H9 (cell line): ENCODE measurements around the gene STK32C. TPM values are rescaled to one million over a fixed set of nuclear protein-coding genes. Genes with fewer than 3 reads are reported as not detected.

ENCODE experiments used
- DNase-seq: peaks from one replicate; pipeline ENCODE4 v3.0.0-alpha.2; 2017
- H2AFZ ChIP-seq: one replicate; pipeline ENCODE4 v1.6.1; 2013; ENCODE audit warnings: mild to moderate bottlenecking, low read length, control low read depth, moderate library complexity
- H2AK5ac ChIP-seq: 2 replicates; pipeline ENCODE4 v1.6.1; 2013; ENCODE audit warnings: low read length, control low read depth, mixed read lengths; ENCODE audit not compliant: insufficient read length
- H2BK120ac ChIP-seq: one replicate; pipeline ENCODE4 v1.6.1; 2013; ENCODE audit warnings: low read depth, mild to moderate bottlenecking, low read length, control low read depth, inconsistent platforms; ENCODE audit not compliant: poor library complexity, severe bottlenecking
- H2BK12ac ChIP-seq: 2 replicates; pipeline ENCODE4 v1.6.1; 2013; ENCODE audit warnings: low read length, control low read depth, mixed read lengths, low read depth; ENCODE audit not compliant: insufficient read length
- H2BK15ac ChIP-seq: 2 replicates; pipeline ENCODE4 v1.6.1; 2013; ENCODE audit warnings: low read depth, low read length, control low read depth
- H2BK20ac ChIP-seq: one replicate; pipeline ENCODE4 v1.6.1; 2013; ENCODE audit warnings: low read depth, mild to moderate bottlenecking, low read length, control low read depth, inconsistent platforms; ENCODE audit not compliant: poor library complexity, severe bottlenecking
- H2BK5ac ChIP-seq: 2 replicates; pipeline ENCODE4 v1.6.1; 2013; ENCODE audit warnings: low read length, control low read depth, mixed read lengths; ENCODE audit not compliant: insufficient read length
- H3K14ac ChIP-seq: 2 replicates; pipeline ENCODE4 v1.6.1; 2013; ENCODE audit warnings: low read length, control low read depth; ENCODE audit not compliant: insufficient read depth
- H3K18ac ChIP-seq: 2 replicates; pipeline ENCODE4 v1.6.1; 2013; ENCODE audit warnings: low read depth, mild to moderate bottlenecking, mixed read lengths, low read length, control low read depth; ENCODE audit not compliant: insufficient read length
- H3K23ac ChIP-seq: 2 replicates; pipeline ENCODE4 v1.6.1; 2013; ENCODE audit warnings: low read length, control low read depth, mixed read lengths, low read depth; ENCODE audit not compliant: insufficient read length
- H3K23me2 ChIP-seq: 2 replicates; pipeline ENCODE4 v1.6.1; 2013; ENCODE audit warnings: low read depth, mild to moderate bottlenecking, mixed read lengths, low read length, control low read depth; ENCODE audit not compliant: insufficient read length, poor library complexity, severe bottlenecking
- H3K27ac ChIP-seq: 2 replicates; pipeline ENCODE4 v1.5.1; 2013; ENCODE audit warnings: low read length, control low read depth, mixed read lengths, low read depth; ENCODE audit not compliant: insufficient read length
- H3K27me3 ChIP-seq: 2 replicates; pipeline ENCODE4 v1.6.1; 2013; ENCODE audit warnings: low read length, control low read depth, inconsistent platforms; ENCODE audit not compliant: insufficient read depth
- H3K4ac ChIP-seq: 2 replicates; pipeline ENCODE4 v1.6.1; 2013; ENCODE audit warnings: low read depth, mild to moderate bottlenecking, control low read depth, inconsistent platforms, low read length, moderate library complexity
- H3K4me1 ChIP-seq: 2 replicates; pipeline ENCODE4 v1.6.1; 2013; ENCODE audit warnings: low read length, control low read depth, inconsistent platforms; ENCODE audit not compliant: insufficient read depth
- H3K4me2 ChIP-seq: 2 replicates; pipeline ENCODE4 v1.6.1; 2013; ENCODE audit warnings: low read length, control low read depth, mixed read lengths; ENCODE audit not compliant: insufficient read length, insufficient read depth
- H3K56ac ChIP-seq: 2 replicates; pipeline ENCODE4 v1.6.1; 2013; ENCODE audit warnings: low read depth, mild to moderate bottlenecking, mixed read lengths, low read length, control low read depth; ENCODE audit not compliant: insufficient read length
- H3K79me1 ChIP-seq: 2 replicates; pipeline ENCODE4 v1.6.1; 2013; ENCODE audit warnings: low read depth, mild to moderate bottlenecking, moderate library complexity, low read length, control low read depth, inconsistent platforms; ENCODE audit not compliant: insufficient read depth, poor library complexity, severe bottlenecking
- H3K79me2 ChIP-seq: 2 replicates; pipeline ENCODE4 v1.6.1; 2013; ENCODE audit warnings: low read length, control low read depth, inconsistent platforms; ENCODE audit not compliant: insufficient read depth
- H3K9ac ChIP-seq: 2 replicates; pipeline ENCODE4 v1.6.1; 2013; ENCODE audit warnings: low read length, control low read depth, mixed read lengths; ENCODE audit not compliant: insufficient read length; ENCODE audit errors: extremely low read depth
- H3K9me3 ChIP-seq: one replicate; pipeline ENCODE4 v1.6.1; 2013; ENCODE audit warnings: low read depth, low read length, inconsistent platforms; ENCODE audit not compliant: control insufficient read depth
- H3T11ph ChIP-seq: one replicate; pipeline ENCODE4 v1.6.1; 2013; ENCODE audit warnings: mild to moderate bottlenecking, low read length, control low read depth, inconsistent platforms
- H4K20me1 ChIP-seq: one replicate; pipeline ENCODE4 v1.6.1; 2013; ENCODE audit not compliant: control insufficient read depth, insufficient read length, insufficient read depth
- H4K5ac ChIP-seq: 2 replicates; pipeline ENCODE4 v1.6.1; 2013; ENCODE audit warnings: low read depth, mild to moderate bottlenecking, mixed read lengths, low read length, control low read depth; ENCODE audit not compliant: insufficient read length
- H4K8ac ChIP-seq: replicated peaks from 2 replicates; pipeline ENCODE4 v1.6.1; 2013; ENCODE audit warnings: low read length, control low read depth, mixed read lengths, low read depth; ENCODE audit not compliant: insufficient read length
- H4K91ac ChIP-seq: 2 replicates; pipeline ENCODE4 v1.6.1; 2013; ENCODE audit warnings: low read depth, mild to moderate bottlenecking, moderate library complexity, mixed read lengths, low read length, control low read depth; ENCODE audit not compliant: insufficient read length
- H3K27ac Mint-ChIP-seq, 3 experiments: 2 replicates in 2 of 3; 3 replicates in 1 of 3; pipeline ENCODE4 v1.8.0; 2020 to 2021; ENCODE audit warnings: mixed read lengths in 3 of 3, mild to moderate bottlenecking in 1 of 3, moderate library complexity in 1 of 3
- H3K27me3 Mint-ChIP-seq: 2 replicates; pipeline ENCODE4 v1.8.0; 2021; ENCODE audit warnings: low read depth, mild to moderate bottlenecking, moderate library complexity, mixed read lengths
- H3K36me3 Mint-ChIP-seq, 3 experiments: 2 replicates in 2 of 3; 3 replicates in 1 of 3; pipeline ENCODE4 v1.8.0; 2020 to 2021; ENCODE audit warnings: low read depth in 3 of 3, mixed read lengths in 3 of 3; ENCODE audit not compliant: insufficient read depth in 1 of 3
- H3K4me1 Mint-ChIP-seq, 2 experiments: 2 replicates each; pipeline ENCODE4 v1.8.0; 2020; ENCODE audit warnings: mixed read lengths in 2 of 2
- H3K4me3 Mint-ChIP-seq, 2 experiments: 2 replicates in 1 of 2; 3 replicates in 1 of 2; pipeline ENCODE4 v1.8.0; 2020 to 2021; ENCODE audit warnings: mild to moderate bottlenecking in 2 of 2, mixed read lengths in 2 of 2, moderate library complexity in 1 of 2
- H3K9me3 Mint-ChIP-seq, 2 experiments: 2 replicates in 1 of 2; 3 replicates in 1 of 2; pipeline ENCODE4 v1.8.0; 2020; ENCODE audit warnings: mild to moderate bottlenecking in 2 of 2, mixed read lengths in 2 of 2, moderate library complexity in 1 of 2
- WGBS: extraction: QIAGEN DNeasy Blood & Tissue Kit; methylation state at CpG from one replicate; pipeline ENCODE4 v1.1.7; 2013; ENCODE audit warnings: missing lambda C conversion rate, low lambda C conversion rate, mixed read lengths; ENCODE audit not compliant: insufficient read length; ENCODE audit errors: extremely low coverage; 5-methylcytosine and 5-hydroxymethylcytosine counted together
- total RNA-seq: library from RNA; stranded (reverse); gene quantifications from 2 replicates; pipeline ENCODE4 v1.2.1, GENCODE V29; 2021
- TF ChIP-seq, protein P1 (sequence below): fragments of 200-600 bp; sonication (generic); conservative IDR thresholded peaks from 3 replicates; pipeline ENCODE4 v1.8.0; 2021; ENCODE audit warnings: antibody characterized with exemption, mild to moderate bottlenecking

STK32C gene
- total RNA-seq, 1 experiment from 2014 or later: 11.3 TPM

DNA sequence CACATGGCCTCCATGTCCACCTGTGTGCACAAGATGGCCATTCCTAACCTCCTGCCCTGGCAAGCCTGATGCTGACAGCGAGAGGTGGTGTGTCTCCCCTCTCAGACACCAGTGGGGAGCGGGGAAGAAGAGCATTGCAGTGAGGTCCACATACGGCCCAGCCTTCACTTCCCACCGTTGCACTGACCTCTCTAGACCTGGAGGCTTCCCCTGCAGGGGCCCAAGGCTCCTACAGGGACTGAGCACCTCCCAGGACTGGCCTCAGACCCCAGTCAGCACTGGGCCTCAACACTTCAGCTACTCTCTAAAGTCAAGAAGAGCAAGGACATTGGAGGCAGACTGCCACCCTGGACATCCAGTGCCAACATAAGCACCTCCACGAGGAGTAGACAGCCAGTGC, 15.9 kb downstream of the STK32C start:
- H3K4me1 ChIP-seq: no peaks in the 10 kb centered on the region
- H2BK12ac ChIP-seq: no peak overlapping the region
- no peak overlapping the region for H2BK5ac ChIP-seq
- H2BK120ac ChIP-seq: no peak overlapping the region
- H3K27ac ChIP-seq: no peak overlapping the region
- Mint-ChIP-seq H3K4me3 (no peak overlapping the region), H3K27ac (no peak overlapping the region), H3K9me3 (peaks cover 0 to 2% of the 10 kb centered on the region in 2 experiments; a peak in 1 of 5 replicates), H3K36me3 (no peaks in the 10 kb centered on the region; a peak in 1 of 7 replicates), H3K4me1 (peaks cover 14 to 17% of the 10 kb centered on the region in 2 experiments), H3K27me3 (peaks cover 6% of the 10 kb centered on the region)
- H4K5ac ChIP-seq: no peak overlapping the region
- H3K18ac ChIP-seq: no peak overlapping the region
- no peak overlapping the region for H4K8ac ChIP-seq
- H2AK5ac ChIP-seq: no peak overlapping the region
- no peak overlapping the region for H2BK20ac ChIP-seq
- no peak overlapping the region for H3T11ph ChIP-seq
- no peak overlapping the region for H3K9ac ChIP-seq
- H3K23ac ChIP-seq: no peak overlapping the region
- no peaks in the 10 kb centered on the region for H3K9me3 ChIP-seq
- H3K56ac ChIP-seq: no peak overlapping the region
- H4K20me1 ChIP-seq: no peaks in the 10 kb centered on the region
- no peaks in the 10 kb centered on the region for H3K23me2 ChIP-seq
- TF ChIP-seq, protein P1, sequence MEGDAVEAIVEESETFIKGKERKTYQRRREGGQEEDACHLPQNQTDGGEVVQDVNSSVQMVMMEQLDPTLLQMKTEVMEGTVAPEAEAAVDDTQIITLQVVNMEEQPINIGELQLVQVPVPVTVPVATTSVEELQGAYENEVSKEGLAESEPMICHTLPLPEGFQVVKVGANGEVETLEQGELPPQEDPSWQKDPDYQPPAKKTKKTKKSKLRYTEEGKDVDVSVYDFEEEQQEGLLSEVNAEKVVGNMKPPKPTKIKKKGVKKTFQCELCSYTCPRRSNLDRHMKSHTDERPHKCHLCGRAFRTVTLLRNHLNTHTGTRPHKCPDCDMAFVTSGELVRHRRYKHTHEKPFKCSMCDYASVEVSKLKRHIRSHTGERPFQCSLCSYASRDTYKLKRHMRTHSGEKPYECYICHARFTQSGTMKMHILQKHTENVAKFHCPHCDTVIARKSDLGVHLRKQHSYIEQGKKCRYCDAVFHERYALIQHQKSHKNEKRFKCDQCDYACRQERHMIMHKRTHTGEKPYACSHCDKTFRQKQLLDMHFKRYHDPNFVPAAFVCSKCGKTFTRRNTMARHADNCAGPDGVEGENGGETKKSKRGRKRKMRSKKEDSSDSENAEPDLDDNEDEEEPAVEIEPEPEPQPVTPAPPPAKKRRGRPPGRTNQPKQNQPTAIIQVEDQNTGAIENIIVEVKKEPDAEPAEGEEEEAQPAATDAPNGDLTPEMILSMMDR: no peak
- no peaks in the 10 kb centered on the region for H3K79me1 ChIP-seq
- H3K79me2 ChIP-seq: no peaks in the 10 kb centered on the region
- no peak overlapping the region for H4K91ac ChIP-seq
- H2AFZ ChIP-seq: no peak overlapping the region
- H3K4ac ChIP-seq: no peak overlapping the region
- no peak overlapping the region for H3K4me2 ChIP-seq
- H3K27me3 ChIP-seq: no peaks in the 10 kb centered on the region
- H2BK15ac ChIP-seq: no peak overlapping the region
- H3K14ac ChIP-seq: no peak overlapping the region
- WGBS: no CpG with 5 or more reads among the region's 5 CpGs
- no peak for DNase-seq
